ENCODE results near the gene TAF1C. TPM values are rescaled to one million over a fixed set of nuclear protein-coding genes. Genes with fewer than 3 reads are reported as not detected.

TAF1C gene
- total RNA-seq, 1 experiment from 2014 or later, result 89.7 TPM

- H3K9me3 Mint-ChIP-seq, result no peaks in the 10 kb centered on the region
- TF ChIP-seq ZNF232 (CRISPR knock-in tag; IDR thresholded peaks at IDR 0.05) (no peak), ESRRA (CRISPR knock-in tag; IDR thresholded peaks at IDR 0.05; ENCODE audit: borderline replicate concordance) (no peak), FOXK1 (CRISPR knock-in tag; IDR thresholded peaks at IDR 0.05) (no peak), MAX (CRISPR knock-in tag; IDR thresholded peaks at IDR 0.05) (no peak), GTF2I (CRISPR knock-in tag; conservative IDR thresholded peaks at IDR 0.05) (no peak), AFF4 (CRISPR knock-in tag; IDR thresholded peaks at IDR 0.05; ENCODE audit: borderline replicate concordance) (no peak), SMAD3 (CRISPR knock-in tag; IDR thresholded peaks at IDR 0.05; ENCODE audit: borderline replicate concordance) (no peak), CBFB (CRISPR knock-in tag; IDR thresholded peaks at IDR 0.05; ENCODE audit: low read depth) (no peak), FOXJ3 (CRISPR knock-in tag; IDR thresholded peaks at IDR 0.05; ENCODE audit: borderline replicate concordance) (no peak)
- no peaks in the 10 kb centered on the region for H3K27me3 Mint-ChIP-seq (ENCODE audit: low read depth)
- DNase-seq (ENCODE audit: low spot score) (no peak), ATAC-seq (no peak)
- POLR2A ChIA-PET, result no interaction called here
- CTCF ChIA-PET, result interaction anchor here (1.0 to 4.5 kb wide), 2 partner anchors 9 to 11 kb away, joined by 3 to 51 read pairs; partner anchors contain the start of gene TAF1C
- H3K4me1 Mint-ChIP-seq, result no peaks in the 10 kb centered on the region
- peaks cover 20% of the 10 kb centered on the region; the same call in 1 of the 2 replicates for H3K36me3 Mint-ChIP-seq
- no peak overlapping the region for H3K4me3 Mint-ChIP-seq
- H3K27ac Mint-ChIP-seq, result no peak overlapping the region
These were observed 8.6 kb downstream of the TAF1C start for GRCh38 chr16:84178146-84178765.

GRCh38 chr16:84177741-84178073, 9.2 kb downstream of the TAF1C start:
- ATAC-seq (no peak), DNase-seq (ENCODE audit: low spot score) (no peak)
- no peaks in the 10 kb centered on the region for H3K4me1 Mint-ChIP-seq
- H3K9me3 Mint-ChIP-seq, result no peaks in the 10 kb centered on the region
- ChIA-PET CTCF (interaction anchor here (0.9 to 4.5 kb wide), 2 partner anchors 9 to 164 kb away, joined by 3 to 51 read pairs; partner anchors contain the start of gene TAF1C), POLR2A (no interaction called here)
- H3K36me3 Mint-ChIP-seq, result peaks cover 16% of the 10 kb centered on the region; the same call in 1 of the 2 replicates
- no peak overlapping the region for H3K27ac Mint-ChIP-seq
- H3K27me3 Mint-ChIP-seq (ENCODE audit: low read depth), result no peaks in the 10 kb centered on the region
- H3K4me3 Mint-ChIP-seq, result no peak overlapping the region
- TF ChIP-seq ZNF317 (CRISPR knock-in tag; IDR thresholded peaks at IDR 0.05; ENCODE audit: borderline replicate concordance, low read depth) (no peak), IRF1 (CRISPR knock-in tag; IDR thresholded peaks at IDR 0.05) (no peak), FOXK1 (CRISPR knock-in tag; IDR thresholded peaks at IDR 0.05) (no peak), CDX4 (CRISPR knock-in tag; IDR thresholded peaks at IDR 0.05; ENCODE audit: borderline replicate concordance) (no peak), CREB1 (CRISPR knock-in tag; IDR thresholded peaks at IDR 0.05) (no peak), ZNF425 (CRISPR knock-in tag; conservative IDR thresholded peaks at IDR 0.05) (no peak), CREM (CRISPR knock-in tag; IDR thresholded peaks at IDR 0.05) (no peak), ZNF121 (CRISPR knock-in tag; IDR thresholded peaks at IDR 0.05) (no peak), AR (CRISPR knock-in tag; IDR thresholded peaks at IDR 0.05) (no peak), ATF2 (CRISPR knock-in tag; IDR thresholded peaks at IDR 0.05; ENCODE audit: borderline replicate concordance, low read depth) (no peak), JUN (CRISPR knock-in tag; IDR thresholded peaks at IDR 0.05) (no peak), USF1 (CRISPR knock-in tag; IDR thresholded peaks at IDR 0.05) (no peak)
